BJ (cell line): ENCODE data around the gene AIMP1. TPM values are rescaled to one million over a fixed set of nuclear protein-coding genes. Genes with fewer than 3 reads are reported as not detected.
"Not testable (repeated sequence)": the region's sequence is repeated elsewhere in the genome, so short reads cannot be mapped to it uniquely, and the experiment has no call there.

Experiments used
- CTCF ChIA-PET: fragments of 350-600 bp; formaldehyde crosslinking; extraction: SDS; loops from one replicate; lab custom pipeline; 2021; ENCODE audit warnings: antibody characterized with exemption, inconsistent platforms; lab: Yijun Ruan, JAX
- POLR2A ChIA-PET: fragments of 300-600 bp; sonication (Branson Sonifier 250); formaldehyde crosslinking; extraction: SDS; loops from one replicate; lab custom pipeline; 2021; ENCODE audit warnings: antibody characterized with exemption; lab: Charles Lee
- DNase-seq: peaks from one replicate; pipeline ENCODE4 v3.0.0-alpha.2; 2011; ENCODE audit warnings: low read depth
- H3K27me3 ChIP-seq: 2 replicates; pipeline ENCODE4 v1.6.0; 2011; ENCODE audit warnings: low read length; ENCODE audit not compliant: control insufficient read depth, insufficient read depth
- H3K36me3 ChIP-seq: 2 replicates; pipeline ENCODE4 v1.5.1; 2011; ENCODE audit warnings: low read length; ENCODE audit not compliant: control insufficient read depth, insufficient read depth
- H3K4me3 ChIP-seq: 2 replicates; pipeline ENCODE4 v1.5.1; 2011; ENCODE audit warnings: low read depth, mild to moderate bottlenecking, control low read depth, low read length
- polyA plus RNA-seq: library from polyadenylated mRNA; depleted of rRNA; stranded (reverse); fragments of >200 nt; gene quantifications from 2 replicates; pipeline ENCODE4 v1.2.3, GENCODE V29; 2011
- TF ChIP-seq, protein P1 (sequence below): IDR thresholded peaks from 2 replicates; pipeline ENCODE4 v1.5.1; 2011; ENCODE audit warnings: low read depth, mild to moderate bottlenecking, control low read depth, inconsistent platforms, low read length, moderate library complexity; ENCODE audit not compliant: insufficient read depth

Gene AIMP1
- polyA plus RNA-seq, 1 experiment = 10.8 TPM

DNA sequence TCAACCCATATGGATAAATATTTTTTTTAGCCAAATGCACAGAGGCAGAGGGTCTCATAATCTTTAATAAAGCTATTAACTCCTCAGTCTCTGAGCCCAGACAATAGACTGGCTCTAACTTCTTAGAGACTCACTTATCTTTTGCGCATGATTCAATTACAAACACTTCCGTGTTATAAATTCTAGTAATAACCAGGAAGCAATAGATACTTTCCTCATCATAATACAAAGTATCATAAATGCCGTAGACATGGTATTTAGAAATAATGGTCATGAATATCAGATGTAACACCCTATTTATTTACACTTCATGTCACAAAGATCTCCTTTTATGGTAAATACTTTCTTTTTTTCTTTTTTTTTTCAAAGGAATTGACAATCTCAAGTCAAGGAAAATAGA, 56.7 kb downstream of the AIMP1 start:
- TF ChIP-seq, protein P1, sequence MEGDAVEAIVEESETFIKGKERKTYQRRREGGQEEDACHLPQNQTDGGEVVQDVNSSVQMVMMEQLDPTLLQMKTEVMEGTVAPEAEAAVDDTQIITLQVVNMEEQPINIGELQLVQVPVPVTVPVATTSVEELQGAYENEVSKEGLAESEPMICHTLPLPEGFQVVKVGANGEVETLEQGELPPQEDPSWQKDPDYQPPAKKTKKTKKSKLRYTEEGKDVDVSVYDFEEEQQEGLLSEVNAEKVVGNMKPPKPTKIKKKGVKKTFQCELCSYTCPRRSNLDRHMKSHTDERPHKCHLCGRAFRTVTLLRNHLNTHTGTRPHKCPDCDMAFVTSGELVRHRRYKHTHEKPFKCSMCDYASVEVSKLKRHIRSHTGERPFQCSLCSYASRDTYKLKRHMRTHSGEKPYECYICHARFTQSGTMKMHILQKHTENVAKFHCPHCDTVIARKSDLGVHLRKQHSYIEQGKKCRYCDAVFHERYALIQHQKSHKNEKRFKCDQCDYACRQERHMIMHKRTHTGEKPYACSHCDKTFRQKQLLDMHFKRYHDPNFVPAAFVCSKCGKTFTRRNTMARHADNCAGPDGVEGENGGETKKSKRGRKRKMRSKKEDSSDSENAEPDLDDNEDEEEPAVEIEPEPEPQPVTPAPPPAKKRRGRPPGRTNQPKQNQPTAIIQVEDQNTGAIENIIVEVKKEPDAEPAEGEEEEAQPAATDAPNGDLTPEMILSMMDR = no peak
- ChIA-PET POLR2A (no interaction called here), CTCF (no interaction called here)
- Histone ChIP-seq H3K4me3 (no peak overlapping the region), H3K36me3 (no peaks in the 10 kb centered on the region), H3K27me3 (no peaks in the 10 kb centered on the region)
- no peak for DNase-seq

DNA sequence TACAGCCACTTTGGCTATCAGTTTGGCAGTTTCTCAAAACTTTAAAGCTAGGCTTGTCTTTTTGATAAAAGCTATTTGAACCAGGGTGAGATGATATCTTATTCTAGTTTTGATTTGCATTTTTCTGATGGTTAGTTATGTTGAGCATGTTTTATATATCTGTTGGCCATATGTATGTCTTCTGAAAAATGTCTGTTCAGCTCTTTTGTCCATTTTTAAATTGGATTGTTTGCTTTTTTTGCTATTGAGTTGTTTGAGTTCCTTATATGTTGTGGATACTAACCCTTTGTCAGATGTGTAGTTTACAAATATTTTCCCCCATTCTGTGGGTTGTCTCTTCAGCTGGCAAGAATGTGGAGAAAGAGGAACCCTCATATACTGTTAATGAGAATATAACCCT, 63.8 kb downstream of the AIMP1 start:
- Histone ChIP-seq H3K36me3 (no peaks in the 10 kb centered on the region), H3K27me3 (no peaks in the 10 kb centered on the region), H3K4me3 (no peak overlapping the region)
- no peak for DNase-seq
- ChIA-PET CTCF (interaction anchor here (1.5 kb wide), 1 partner anchor 10 kb away, joined by 4 read pairs; no protein-coding TSS in a partner anchor), POLR2A (no interaction called here)
- TF ChIP-seq, protein P1 = no peak

DNA sequence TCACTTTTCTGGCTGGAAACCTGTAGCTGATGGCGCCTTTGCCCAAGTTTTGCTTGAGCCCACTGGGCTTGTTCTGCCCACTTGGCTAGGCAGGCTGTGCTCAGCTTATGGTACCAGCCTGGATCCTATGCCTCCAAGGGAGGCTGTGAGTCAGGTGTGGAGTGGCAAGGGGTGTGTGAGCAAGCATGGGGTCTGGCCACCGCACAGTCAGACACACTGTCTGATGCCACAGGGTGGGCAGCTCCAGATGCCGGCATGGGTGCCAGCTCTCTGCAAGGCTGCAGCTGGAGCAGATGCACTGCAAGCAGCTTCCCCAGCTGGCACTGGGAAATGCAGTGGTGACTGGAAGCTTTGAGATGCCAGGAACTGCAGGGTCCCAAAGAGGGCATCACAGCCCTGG, 68.5 kb downstream of the AIMP1 start:
- ChIA-PET POLR2A (no interaction called here), CTCF (no interaction called here)
- TF ChIP-seq, protein P1 = no peak
- no peaks in the 10 kb centered on the region; the same call in 1 of the 2 replicates for H3K27me3 ChIP-seq
- H3K36me3 ChIP-seq = no peaks in the 10 kb centered on the region
- DNase-seq = no peak
- no peak overlapping the region for H3K4me3 ChIP-seq

DNA sequence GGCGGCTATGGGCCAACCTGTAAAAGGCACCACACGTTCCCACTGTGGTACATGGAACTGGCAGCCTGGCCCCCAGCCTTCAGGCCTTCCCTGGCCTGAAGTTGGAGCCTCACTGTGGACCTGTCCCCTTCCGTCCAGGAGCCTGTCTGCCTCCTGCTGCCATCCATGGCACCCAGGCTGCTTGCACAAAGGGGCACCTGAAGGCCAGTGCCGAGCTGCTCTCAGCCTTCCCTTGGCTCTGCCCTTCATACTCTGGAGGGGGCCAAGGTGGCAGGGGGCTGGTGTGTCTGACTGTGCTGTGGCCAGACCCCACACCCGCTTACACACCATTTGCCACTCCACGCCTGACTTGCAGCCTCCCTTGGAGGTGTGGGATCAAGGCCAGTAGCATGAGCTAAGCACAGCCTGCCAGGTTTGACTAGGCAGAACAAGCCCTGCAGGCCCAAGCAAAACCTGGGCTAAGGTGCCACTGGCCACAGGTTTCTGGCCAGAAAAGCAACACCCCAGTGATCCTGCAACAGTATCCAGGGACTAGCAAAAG, 69.6 kb downstream of the AIMP1 start:
- DNase-seq = no peak
- CTCF ChIA-PET = no interaction called here
- no peaks in the 10 kb centered on the region for H3K36me3 ChIP-seq
- POLR2A ChIA-PET = no interaction called here
- TF ChIP-seq, protein P1 = no peak
- H3K4me3 ChIP-seq = no peak overlapping the region
- no peaks in the 10 kb centered on the region; the same call in 1 of the 2 replicates for H3K27me3 ChIP-seq

DNA sequence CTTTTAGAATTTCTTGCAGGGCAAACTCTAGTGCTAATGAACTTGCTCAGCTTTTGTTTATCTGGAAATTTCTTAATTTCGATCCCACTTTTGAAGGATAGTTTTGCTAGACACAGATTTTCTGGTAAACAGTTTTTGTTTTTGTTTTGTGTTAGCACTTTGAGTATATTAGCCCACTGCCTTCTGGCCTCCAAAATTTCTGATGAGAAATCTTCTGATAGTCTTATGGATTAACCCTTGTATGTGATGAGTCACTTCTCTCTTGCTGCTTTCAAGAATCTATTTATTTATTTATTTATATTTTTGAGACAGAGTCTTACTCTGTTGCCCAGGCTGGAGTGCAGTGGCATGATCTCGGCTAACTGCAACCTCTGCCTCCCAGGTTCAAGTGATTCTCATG, 79.2 kb downstream of the AIMP1 start:
- H3K27me3 ChIP-seq = no peaks in the 10 kb centered on the region
- no peak overlapping the region for H3K4me3 ChIP-seq
- DNase-seq = no peak
- H3K36me3 ChIP-seq = no peaks in the 10 kb centered on the region
- CTCF ChIA-PET = no interaction called here
- TF ChIP-seq, protein P1 = no peak
- POLR2A ChIA-PET = no interaction called here

DNA sequence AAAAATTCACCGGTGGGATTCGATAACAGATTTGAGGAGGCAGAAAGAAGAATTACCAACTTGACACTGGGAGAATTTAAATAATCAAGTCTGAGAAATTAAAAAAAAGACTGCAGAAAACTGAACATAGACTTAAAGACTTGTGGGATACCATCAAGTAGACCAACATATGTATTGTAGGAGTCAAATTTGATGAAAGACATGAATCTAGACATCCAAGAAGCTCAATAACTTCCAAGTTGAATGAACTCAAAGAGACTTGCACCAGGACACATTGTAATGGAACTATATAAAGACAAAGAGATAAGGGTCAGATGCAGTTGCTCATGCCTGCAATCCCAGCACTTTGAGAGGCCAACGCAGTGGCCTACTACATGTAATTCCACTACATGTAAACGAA, 82.5 kb downstream of the AIMP1 start:
- H3K4me3 ChIP-seq, H3K27me3 ChIP-seq, POLR2A ChIA-PET, CTCF ChIA-PET, DNase-seq, H3K36me3 ChIP-seq: not testable (repeated sequence)
